NCI-H2081 treated with DMSO at 0.1 percent for 48 hours (cell line): ENCODE measurements around the gene RPTOR.
"Not testable (repeated sequence)": the region's sequence is repeated elsewhere in the genome, so short reads cannot be mapped to it uniquely, and the experiment has no call there.

ENCODE experiments used
- DNase-seq: peaks from one replicate; lab custom pipeline; 2025; lab: John Stamatoyannopoulos, UW

RPTOR gene

GRCh38 chr17:80544655-80545498, at the start of gene RPTOR:
TSS of gene RPTOR (plus strand) at chr17:80544838. CDS start at chr17:80545630, 792 bp downstream.
- DNase-seq: peak; percentile 57

DNA sequence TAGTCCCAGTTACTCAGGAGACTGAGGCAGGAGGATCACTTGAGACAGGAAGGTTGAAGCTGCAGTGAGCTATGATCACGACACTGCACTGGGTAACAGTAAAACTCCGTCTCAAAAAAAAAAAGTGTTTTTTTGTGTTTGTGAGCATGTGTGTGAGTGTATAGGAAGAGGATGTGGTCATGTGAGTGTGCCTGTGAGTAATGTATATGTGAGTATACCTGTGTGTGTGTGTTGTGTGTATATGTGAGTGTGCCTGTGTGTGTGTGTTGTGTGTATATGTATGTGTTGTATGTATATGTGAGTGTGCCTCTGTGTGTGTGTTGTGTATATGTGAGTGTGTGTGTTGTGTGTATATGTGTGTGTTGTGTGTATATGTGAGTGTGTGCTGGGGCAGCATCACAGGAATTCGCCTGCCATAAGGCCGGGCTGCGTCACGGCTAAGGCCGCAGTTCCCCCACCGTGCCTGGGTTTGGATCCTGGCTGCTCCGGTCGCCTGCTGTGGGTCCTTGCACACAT, 46.9 kb upstream of the RPTOR start:
- DNase-seq: no peak

DNA sequence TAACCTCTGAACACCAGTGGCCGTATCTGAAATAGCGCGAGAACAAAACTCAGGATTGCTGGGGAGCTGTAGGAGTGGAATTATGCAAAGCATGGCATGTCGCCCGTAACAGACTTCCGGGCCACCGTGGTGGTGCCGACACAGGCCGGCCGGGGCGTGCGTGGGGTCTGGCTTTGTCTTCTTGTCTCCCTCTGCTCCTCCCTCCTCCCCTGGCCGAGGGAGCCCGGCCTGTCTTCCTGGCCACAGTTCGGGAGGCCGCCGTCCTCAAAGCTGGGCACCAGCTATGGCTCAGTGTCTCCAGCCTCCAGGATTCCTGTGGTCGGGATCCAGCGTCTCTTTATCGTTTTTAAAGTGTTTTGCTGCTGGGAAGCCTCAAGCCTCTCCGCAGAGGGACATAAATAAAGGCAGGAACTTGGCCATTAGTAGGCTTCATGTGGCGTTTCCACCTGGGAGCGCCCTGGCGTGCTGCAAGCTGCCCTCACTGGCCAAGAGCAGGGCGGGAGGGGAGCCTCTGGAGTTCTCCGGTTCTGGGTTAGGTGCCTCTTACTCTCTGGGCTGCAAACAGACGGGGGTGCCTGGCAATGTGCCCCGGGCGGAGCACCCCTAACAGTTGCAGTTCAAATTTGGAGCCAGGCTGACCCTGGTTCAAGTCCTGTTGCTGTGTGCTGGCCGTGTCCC, 46.3 kb upstream of the RPTOR start:
- DNase-seq: no peak

DNA sequence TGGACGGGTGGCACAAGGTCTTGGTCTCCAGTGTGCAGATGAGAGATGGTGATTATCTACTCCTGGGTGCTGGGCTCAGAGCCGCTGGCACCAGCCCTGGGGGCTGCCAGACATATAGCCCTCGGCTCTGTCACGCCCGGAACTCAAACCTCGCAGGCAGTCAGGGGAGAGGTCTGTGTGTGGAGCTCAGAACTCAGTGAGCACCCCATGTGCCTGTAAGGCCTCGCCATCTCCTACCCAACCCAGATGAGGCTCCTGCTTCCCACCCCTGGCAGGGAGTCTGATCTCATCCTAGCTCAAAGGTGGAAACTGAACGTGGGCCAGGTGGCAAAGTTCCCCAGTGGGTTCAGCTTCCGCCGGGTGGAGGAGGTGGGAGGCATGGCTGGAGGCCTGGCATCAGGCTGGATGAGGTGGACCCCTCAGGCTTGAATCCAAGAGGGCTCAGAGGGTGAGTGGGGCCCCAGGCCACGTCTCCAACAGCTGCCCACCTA, 45.7 kb upstream of the RPTOR start:
- DNase-seq: no peak

- no peak for DNase-seq
Observed at GRCh38 chr17:80499560-80499959, 45.1 kb upstream of the RPTOR start.

GRCh38 chr17:80499961-80500665, 44.5 kb upstream of the RPTOR start:
- no peak for DNase-seq

DNA sequence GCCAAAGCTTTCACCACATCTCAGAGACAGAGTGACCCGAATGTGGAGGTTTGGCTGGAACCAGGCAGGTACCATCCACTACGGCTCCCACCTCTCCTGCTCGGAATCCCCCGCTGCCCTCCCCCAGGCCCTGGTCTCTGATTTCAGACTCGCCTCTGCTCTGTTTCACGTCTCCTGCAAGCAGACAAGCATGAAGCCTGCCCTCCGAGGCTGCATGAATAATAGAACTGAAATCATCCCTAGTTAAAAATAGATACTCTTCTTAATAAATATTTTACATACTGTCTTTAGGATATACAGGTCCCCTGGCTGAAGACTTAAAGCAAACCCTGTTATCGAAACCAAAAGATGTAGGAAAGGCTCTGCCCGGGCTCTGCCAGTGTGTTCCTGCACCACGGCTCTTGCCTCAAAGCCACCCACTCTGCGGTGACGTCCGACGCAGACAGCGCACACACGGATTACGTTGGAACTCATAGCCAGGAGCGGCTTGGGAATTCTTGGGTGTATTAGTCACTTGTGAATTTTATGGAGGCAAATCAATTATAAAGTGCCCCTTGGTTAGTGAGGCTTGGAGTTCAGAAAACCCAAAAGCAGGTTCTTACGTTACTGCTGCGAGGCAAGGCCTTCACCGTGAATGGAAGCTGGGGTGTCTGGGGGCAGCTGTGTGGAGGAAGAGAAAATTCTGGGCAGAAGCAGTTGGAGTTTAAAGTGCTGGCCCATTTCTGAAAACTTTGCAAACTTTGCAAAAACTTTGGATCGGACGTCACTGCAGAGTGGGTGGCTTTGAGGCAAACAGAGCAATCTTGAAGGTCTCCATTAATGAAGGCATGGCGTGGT, 42.7 kb upstream of the RPTOR start:
- DNase-seq: no peak

DNA sequence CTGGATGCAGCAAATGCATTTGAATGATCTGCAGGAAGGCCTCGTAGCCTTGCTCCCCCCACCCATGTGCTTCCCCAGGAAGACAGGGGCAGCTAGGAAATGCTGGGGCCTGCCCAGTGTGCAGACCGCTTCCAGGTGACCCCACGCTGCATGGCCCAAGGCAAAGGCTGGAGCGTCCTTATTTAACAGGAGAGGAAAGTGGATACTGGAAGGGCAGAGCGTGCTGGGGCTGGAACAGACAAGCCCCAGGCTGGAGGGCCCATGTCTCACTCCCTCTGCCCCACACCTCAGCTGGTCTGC, 42.1 kb upstream of the RPTOR start:
- no peak for DNase-seq

DNA sequence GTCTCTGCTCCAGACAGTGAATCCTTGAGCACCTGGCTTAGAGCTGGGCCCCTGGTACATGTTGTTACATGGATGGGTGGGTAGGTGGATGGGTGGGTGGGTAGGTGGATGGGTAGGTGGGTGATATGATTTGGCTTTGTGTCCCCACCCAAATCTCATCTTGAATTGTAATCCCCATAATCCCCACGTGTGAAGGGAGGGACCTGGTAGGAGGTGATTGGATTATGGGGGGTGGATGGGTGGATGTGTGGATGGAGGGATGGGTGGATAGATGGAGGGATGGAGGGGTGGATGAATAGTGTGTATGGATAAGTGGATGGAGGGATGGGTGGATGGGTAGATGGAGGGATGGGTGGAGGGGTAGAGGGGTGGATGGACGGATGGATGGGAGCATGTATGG, 41.6 kb upstream of the RPTOR start:
- DNase-seq: no peak

- DNase-seq: no peak
Observed at GRCh38 chr17:80503921-80504320, 40.7 kb upstream of the RPTOR start.

DNA sequence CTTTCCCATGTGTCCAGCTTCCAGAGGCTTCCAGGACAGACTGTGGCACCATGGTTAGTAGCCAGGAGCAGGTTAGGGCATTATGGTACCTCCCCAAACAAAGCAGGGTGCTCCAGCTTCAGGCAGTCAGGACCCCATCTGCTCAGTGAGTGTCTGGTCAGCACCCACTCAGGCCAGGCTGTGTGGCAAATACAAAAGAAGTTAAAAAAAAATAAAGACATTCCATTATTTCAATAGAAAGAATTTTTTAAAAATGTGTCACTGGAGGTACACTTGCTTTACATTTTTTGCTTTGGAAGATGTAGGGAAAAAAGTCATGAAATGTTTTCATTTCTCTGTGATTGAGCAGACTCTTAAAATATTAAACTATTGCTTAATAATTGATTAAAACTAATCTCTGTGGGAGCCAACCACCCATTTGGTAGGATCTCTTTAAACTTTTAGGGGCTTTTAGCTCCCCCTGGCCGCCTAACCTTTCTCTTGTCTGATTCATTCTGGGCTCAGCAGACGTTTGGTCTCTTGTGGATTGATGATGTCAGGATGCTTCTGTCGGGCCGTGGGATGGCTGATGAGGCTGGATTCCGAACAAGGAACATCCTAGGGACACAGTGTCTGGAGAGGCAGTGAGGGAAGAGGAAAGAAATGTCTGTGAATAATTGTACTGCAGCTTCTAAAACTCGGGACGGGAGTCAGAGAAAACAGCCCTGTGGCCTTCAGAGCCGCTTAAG, 39.8 kb upstream of the RPTOR start:
- no peak for DNase-seq

- DNase-seq: not testable (repeated sequence)
Observed at GRCh38 chr17:80507177-80507576, 37.5 kb upstream of the RPTOR start.

GRCh38 chr17:80507965-80508364, 36.7 kb upstream of the RPTOR start:
- no peak for DNase-seq

DNA sequence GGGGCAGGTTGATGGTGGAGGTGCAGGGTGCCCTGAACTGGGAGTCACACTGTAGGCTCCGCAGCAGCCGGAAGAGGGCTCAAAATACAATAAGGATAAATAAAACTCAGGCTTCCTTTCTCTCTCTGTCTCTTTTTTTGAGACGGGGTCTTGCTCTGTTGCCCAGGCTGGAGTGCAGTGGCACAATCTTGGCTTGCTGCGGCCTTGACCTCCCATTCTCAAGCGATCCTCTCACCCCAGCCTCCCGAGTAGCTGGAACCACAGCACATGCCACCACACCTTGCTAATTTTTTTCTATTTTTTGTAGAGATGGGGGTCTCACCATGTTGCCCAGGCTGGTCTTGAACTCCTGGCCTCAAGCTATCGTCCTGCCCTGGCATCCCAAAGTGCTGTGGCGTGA, 35.3 kb upstream of the RPTOR start:
- no peak for DNase-seq

- no peak for DNase-seq
Observed at GRCh38 chr17:80510132-80510531, 34.5 kb upstream of the RPTOR start.

GRCh38 chr17:80510772-80511171, 33.9 kb upstream of the RPTOR start:
- DNase-seq: no peak

DNA sequence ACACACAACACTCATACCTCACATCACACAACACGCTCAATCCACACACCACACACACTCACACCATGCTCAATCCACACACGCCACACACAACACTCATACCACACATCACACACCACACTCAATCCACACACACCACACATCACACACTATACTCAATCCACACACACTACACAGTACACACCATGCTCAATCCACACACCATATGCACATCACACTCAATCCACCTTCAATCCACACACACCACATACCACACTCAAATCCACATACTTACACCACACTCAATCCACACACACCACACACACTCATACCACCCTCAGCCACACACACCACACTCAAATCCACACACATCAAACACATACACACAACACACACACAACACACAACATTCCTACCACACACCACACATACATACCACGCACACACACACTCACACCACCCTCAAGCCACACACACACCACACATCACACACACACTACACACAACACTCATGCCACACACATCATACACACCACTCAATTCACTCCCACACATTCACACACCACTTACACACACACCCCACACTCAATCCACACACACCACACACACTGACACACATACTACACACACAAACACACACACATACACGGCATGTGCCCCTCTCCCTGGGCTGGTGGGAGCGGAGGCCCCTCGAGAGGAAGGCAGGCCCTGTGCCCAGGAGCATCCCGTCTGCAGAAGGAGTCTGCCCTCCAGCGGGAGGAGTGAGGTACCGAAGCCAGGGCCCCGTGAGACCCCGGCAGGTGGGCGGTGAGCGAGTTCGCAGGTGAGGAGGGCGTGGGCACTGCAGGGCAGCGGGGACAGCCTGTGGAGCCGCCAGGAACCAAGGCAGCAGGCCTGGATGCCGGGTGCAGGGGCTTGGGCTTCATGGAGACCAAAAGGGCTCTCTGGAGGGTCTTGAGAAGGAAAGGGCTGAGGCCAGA, 33.1 kb upstream of the RPTOR start:
- no peak for DNase-seq

DNA sequence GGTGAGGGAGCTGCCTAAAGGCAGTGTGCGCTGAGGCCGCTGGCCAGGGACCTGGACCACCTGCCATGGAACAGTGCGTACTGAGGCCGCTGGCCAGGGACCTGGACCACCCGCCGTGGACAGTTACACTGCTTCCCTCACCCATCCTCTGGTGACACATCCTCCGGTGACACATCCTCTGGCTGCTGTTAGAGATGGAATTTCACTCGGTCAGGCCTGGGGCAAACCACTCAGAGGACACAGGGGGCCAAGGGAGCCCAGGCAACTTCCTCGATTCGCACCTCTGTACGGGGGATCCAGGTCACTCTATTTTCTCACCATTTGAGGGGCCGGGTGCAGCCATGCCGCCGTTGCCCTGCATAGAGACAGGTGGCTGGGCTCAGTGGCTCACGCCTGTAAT, 32.4 kb upstream of the RPTOR start:
- DNase-seq: no peak

DNA sequence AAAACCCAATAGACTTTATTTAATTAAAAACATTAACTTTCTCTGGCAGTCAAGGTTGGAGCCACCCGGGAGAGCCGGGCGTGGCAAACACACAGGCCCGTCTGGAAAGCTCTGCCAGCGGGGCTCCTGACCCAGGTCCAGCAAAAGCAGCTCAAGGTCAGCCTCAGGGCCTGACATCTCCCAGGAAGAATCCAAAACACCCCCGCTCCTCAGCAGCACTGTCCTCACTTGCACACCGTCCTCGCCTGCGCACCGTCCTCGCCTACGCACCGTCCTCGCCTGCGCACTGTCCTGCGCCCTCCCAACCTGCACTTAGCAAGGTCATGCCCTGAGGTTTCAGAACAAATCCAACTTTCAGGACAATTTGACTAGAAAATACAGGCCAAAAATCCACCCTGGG, 31.4 kb upstream of the RPTOR start:
- DNase-seq: no peak

DNA sequence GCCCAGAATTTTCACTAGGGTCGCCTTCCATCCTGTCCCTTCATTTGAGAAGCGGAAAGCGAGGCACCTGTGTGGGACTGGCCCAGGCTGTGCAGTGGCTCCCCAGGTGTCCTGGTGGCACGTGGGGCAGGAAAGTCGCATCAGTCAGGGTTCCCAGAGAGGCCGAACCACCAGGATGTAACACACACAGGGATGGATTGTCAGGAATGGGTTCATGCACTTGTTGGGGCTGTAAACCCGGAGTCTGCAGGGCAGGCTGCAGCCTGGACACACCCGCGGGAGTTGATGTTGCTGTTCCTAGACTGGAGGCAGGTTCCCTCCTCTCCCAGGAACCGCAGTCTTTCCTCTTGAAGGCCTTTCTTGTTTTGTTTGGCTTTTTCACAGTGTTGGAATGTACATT, 30.7 kb upstream of the RPTOR start:
- no peak for DNase-seq
